GM21528 (cell line): ENCODE results near the gene NPTX1.

ENCODE experiments used
- ATAC-seq: cut with Tn5 transposase; IDR thresholded peaks from one replicate; pipeline ENCODE4 v1.9.1; 2021; ENCODE audit warnings: mild to moderate bottlenecking, moderate library complexity; ENCODE audit not compliant: unreplicated experiment, low FRiP score

Gene NPTX1

GRCh38 chr17:80481284-80482057 lies 5.1 kb upstream of the NPTX1 start:
- ATAC-seq = no peak

GRCh38 chr17:80480248-80480647 lies 3.8 kb upstream of the NPTX1 start:
- no peak for ATAC-seq

GRCh38 chr17:80479246-80479566 lies 2.8 kb upstream of the NPTX1 start:
- ATAC-seq = no peak

- ATAC-seq = no peak
These were observed 2.3 kb upstream of the NPTX1 start for GRCh38 chr17:80478487-80479245.

- no peak for ATAC-seq
These were observed 1.5 kb upstream of the NPTX1 start for GRCh38 chr17:80477647-80478478.

GRCh38 chr17:80476877-80477646 lies 655 bp upstream of the NPTX1 start:
- ATAC-seq = no peak

- ATAC-seq = no peak
These were observed 1.2 kb downstream of the NPTX1 start for GRCh38 chr17:80474961-80475909.

GRCh38 chr17:80474231-80474960 lies 2.0 kb downstream of the NPTX1 start:
- ATAC-seq = no peak

GRCh38 chr17:80473701-80474100 lies 2.7 kb downstream of the NPTX1 start:
- no peak for ATAC-seq

- no peak for ATAC-seq
These were observed 3.4 kb downstream of the NPTX1 start for GRCh38 chr17:80472996-80473395.

GRCh38 chr17:80471922-80472321 lies 4.5 kb downstream of the NPTX1 start:
- no peak for ATAC-seq

GRCh38 chr17:80470603-80471002 lies 5.8 kb downstream of the NPTX1 start:
- ATAC-seq = no peak

GRCh38 chr17:80469667-80470066 lies 6.7 kb downstream of the NPTX1 start:
- no peak for ATAC-seq

GRCh38 chr17:80468781-80469493 lies 7.5 kb downstream of the NPTX1 start:
- no peak for ATAC-seq

GRCh38 chr17:80468242-80468641 lies 8.2 kb downstream of the NPTX1 start:
- ATAC-seq = no peak

GRCh38 chr17:80466188-80466705 lies 10.2 kb downstream of the NPTX1 start:
- no peak for ATAC-seq

- no peak for ATAC-seq
These were observed 11.0 kb downstream of the NPTX1 start for GRCh38 chr17:80465327-80465974.
